ENCODE data around the gene TP53I3.
"Not testable (repeated sequence)": the region's sequence is repeated elsewhere in the genome, so short reads cannot be mapped to it uniquely, and the experiment has no call there.

Gene TP53I3

GRCh38 chr2:24095171-24095677 lies 10.6 kb upstream of the TP53I3 start:
- not testable (repeated sequence) for DNase-seq

GRCh38 chr2:24093270-24093669 lies 8.6 kb upstream of the TP53I3 start:
- DNase-seq: not testable (repeated sequence)

- no peak for DNase-seq
Measured at GRCh38 chr2:24088821-24089359, 4.3 kb upstream of the TP53I3 start.

- DNase-seq: no peak
Measured at GRCh38 chr2:24087032-24087431, 2.4 kb upstream of the TP53I3 start.

GRCh38 chr2:24086241-24086640 lies 1.6 kb upstream of the TP53I3 start:
- no peak for DNase-seq

GRCh38 chr2:24085200-24085489 lies 511 bp upstream of the TP53I3 start:
- DNase-seq: no peak

- DNase-seq: peak; percentile 58
Measured at GRCh38 chr2:24083567-24084385, 858 bp downstream of the TP53I3 start.

- DNase-seq: no peak
Measured at GRCh38 chr2:24082787-24083566, 1.7 kb downstream of the TP53I3 start.

- DNase-seq: no peak
Measured at GRCh38 chr2:24080701-24081100, 3.9 kb downstream of the TP53I3 start.

- DNase-seq: no peak
Measured at GRCh38 chr2:24077879-24078278, 6.8 kb downstream of the TP53I3 start.

- DNase-seq: no peak
Measured at GRCh38 chr2:24077535-24077877, 7.1 kb downstream of the TP53I3 start.

GRCh38 chr2:24076849-24077534 lies 7.6 kb downstream of the TP53I3 start:
- DNase-seq: no peak

GRCh38 chr2:24075915-24076848 lies 8.5 kb downstream of the TP53I3 start, which contains the start of gene SF3B6:
SF3B6 (minus strand) TSS chr2:24076326; CDS start chr2:24076229, 97 bp downstream.
- peak; percentile 100 for DNase-seq

GRCh38 chr2:24075259-24075658 lies 9.4 kb downstream of the TP53I3 start:
- no peak for DNase-seq

GRCh38 chr2:24073816-24074215 lies 10.8 kb downstream of the TP53I3 start:
- no peak for DNase-seq

GRCh38 chr2:24072259-24072658 lies 12.4 kb downstream of the TP53I3 start:
- no peak for DNase-seq

- DNase-seq: no peak
Measured at GRCh38 chr2:24065341-24065740, 19.3 kb downstream of the TP53I3 start.

- no peak for DNase-seq
Measured at GRCh38 chr2:24058564-24059271, 25.9 kb downstream of the TP53I3 start.

GRCh38 chr2:24055750-24056149 lies 28.9 kb downstream of the TP53I3 start:
- no peak for DNase-seq

- no peak for DNase-seq
Measured at GRCh38 chr2:24054366-24055010, 30.1 kb downstream of the TP53I3 start.

- no peak for DNase-seq
Measured at GRCh38 chr2:24052951-24053350, 31.7 kb downstream of the TP53I3 start.

Measured in CD4-positive, alpha-beta T cell treated with Interleukin-17A for 1 hour (primary cell).